Measurements from ENCODE around the gene CACNA2D4.

DNA sequence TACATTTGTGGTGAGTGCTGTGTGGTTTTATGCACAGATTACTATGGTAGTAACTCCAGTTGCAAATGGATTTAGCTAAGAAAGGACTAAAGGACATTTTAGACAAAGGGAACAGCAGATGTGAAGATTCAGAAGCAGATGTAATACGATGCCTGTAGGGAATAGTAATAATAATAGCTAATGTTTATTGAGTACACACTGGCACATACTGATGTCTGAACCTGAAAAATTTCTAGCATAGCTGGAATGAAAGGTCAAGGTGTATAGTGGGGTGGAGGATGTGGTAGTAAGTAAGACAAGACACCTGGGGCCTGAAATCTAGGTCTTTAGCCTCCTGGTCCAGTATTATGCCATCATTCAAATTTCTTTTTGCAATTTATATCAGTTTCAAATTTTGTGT is 152.3 kb downstream of the CACNA2D4 start:
- TF ChIP-seq RAD21 (IDR thresholded peaks at IDR 0.05) = no peak
- TF ChIP-seq, protein P1, sequence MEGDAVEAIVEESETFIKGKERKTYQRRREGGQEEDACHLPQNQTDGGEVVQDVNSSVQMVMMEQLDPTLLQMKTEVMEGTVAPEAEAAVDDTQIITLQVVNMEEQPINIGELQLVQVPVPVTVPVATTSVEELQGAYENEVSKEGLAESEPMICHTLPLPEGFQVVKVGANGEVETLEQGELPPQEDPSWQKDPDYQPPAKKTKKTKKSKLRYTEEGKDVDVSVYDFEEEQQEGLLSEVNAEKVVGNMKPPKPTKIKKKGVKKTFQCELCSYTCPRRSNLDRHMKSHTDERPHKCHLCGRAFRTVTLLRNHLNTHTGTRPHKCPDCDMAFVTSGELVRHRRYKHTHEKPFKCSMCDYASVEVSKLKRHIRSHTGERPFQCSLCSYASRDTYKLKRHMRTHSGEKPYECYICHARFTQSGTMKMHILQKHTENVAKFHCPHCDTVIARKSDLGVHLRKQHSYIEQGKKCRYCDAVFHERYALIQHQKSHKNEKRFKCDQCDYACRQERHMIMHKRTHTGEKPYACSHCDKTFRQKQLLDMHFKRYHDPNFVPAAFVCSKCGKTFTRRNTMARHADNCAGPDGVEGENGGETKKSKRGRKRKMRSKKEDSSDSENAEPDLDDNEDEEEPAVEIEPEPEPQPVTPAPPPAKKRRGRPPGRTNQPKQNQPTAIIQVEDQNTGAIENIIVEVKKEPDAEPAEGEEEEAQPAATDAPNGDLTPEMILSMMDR (IDR thresholded peaks at IDR 0.05; ENCODE audit: low read depth, low read length, missing input control) = no peak
- TF ChIP-seq GABPA (IDR thresholded peaks at IDR 0.05 in 1 of 2, conservative IDR thresholded peaks at IDR 0.05 in 1 of 2) = no peak
- TF ChIP-seq, protein P2, sequence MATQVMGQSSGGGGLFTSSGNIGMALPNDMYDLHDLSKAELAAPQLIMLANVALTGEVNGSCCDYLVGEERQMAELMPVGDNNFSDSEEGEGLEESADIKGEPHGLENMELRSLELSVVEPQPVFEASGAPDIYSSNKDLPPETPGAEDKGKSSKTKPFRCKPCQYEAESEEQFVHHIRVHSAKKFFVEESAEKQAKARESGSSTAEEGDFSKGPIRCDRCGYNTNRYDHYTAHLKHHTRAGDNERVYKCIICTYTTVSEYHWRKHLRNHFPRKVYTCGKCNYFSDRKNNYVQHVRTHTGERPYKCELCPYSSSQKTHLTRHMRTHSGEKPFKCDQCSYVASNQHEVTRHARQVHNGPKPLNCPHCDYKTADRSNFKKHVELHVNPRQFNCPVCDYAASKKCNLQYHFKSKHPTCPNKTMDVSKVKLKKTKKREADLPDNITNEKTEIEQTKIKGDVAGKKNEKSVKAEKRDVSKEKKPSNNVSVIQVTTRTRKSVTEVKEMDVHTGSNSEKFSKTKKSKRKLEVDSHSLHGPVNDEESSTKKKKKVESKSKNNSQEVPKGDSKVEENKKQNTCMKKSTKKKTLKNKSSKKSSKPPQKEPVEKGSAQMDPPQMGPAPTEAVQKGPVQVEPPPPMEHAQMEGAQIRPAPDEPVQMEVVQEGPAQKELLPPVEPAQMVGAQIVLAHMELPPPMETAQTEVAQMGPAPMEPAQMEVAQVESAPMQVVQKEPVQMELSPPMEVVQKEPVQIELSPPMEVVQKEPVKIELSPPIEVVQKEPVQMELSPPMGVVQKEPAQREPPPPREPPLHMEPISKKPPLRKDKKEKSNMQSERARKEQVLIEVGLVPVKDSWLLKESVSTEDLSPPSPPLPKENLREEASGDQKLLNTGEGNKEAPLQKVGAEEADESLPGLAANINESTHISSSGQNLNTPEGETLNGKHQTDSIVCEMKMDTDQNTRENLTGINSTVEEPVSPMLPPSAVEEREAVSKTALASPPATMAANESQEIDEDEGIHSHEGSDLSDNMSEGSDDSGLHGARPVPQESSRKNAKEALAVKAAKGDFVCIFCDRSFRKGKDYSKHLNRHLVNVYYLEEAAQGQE (IDR thresholded peaks at IDR 0.05) = no peak
- TF ChIP-seq SP1 (IDR thresholded peaks at IDR 0.05) = no peak
- no peak for TF ChIP-seq TAF1 (conservative IDR thresholded peaks at IDR 0.05)
- TF ChIP-seq FOXA1 (IDR thresholded peaks at IDR 0.05) = no peak
- no peak for TF ChIP-seq EGR1 (IDR thresholded peaks at IDR 0.05; ENCODE audit: low read depth in 2 of 2)
